Measurements from ENCODE around the gene DENND5A.
"Not testable (repeated sequence)": the region's sequence is repeated elsewhere in the genome, so short reads cannot be mapped to it uniquely, and the experiment has no call there.

The DENND5A gene

GRCh38 chr11:9137293-9138132 lies 127.6 kb downstream of the DENND5A start:
- DNase-seq: peak; percentile 49 to 62

GRCh38 chr11:9136741-9137140 lies 128.4 kb downstream of the DENND5A start:
- DNase-seq: no peak

GRCh38 chr11:9133956-9134355 lies 131.2 kb downstream of the DENND5A start:
- DNase-seq: no peak

GRCh38 chr11:9132203-9132878 lies 132.8 kb downstream of the DENND5A start:
- no peak for DNase-seq

- DNase-seq: no peak
Observed at GRCh38 chr11:9130297-9130696, 134.9 kb downstream of the DENND5A start.

GRCh38 chr11:9126636-9127035 lies 138.5 kb downstream of the DENND5A start:
- DNase-seq: no peak

- no peak for DNase-seq
Observed at GRCh38 chr11:9125185-9125886, 139.8 kb downstream of the DENND5A start.

GRCh38 chr11:9123595-9124304 lies 141.4 kb downstream of the DENND5A start:
- DNase-seq: no peak

GRCh38 chr11:9121469-9121796 lies 143.7 kb downstream of the DENND5A start:
- DNase-seq: no peak

GRCh38 chr11:9120664-9121468 lies 144.3 kb downstream of the DENND5A start:
- DNase-seq: no peak

- DNase-seq: no peak
Observed at GRCh38 chr11:9118277-9118676, 146.9 kb downstream of the DENND5A start.

GRCh38 chr11:9112075-9112474 lies 153.1 kb downstream of the DENND5A start:
- DNase-seq: no peak

GRCh38 chr11:9109858-9110731 lies 155.1 kb downstream of the DENND5A start:
- no peak for DNase-seq

- no peak for DNase-seq
Observed at GRCh38 chr11:9104580-9104979, 160.6 kb downstream of the DENND5A start.

GRCh38 chr11:9103542-9104276 lies 161.4 kb downstream of the DENND5A start:
- DNase-seq: no peak

- no peak for DNase-seq
Observed at GRCh38 chr11:9099617-9100016, 165.5 kb downstream of the DENND5A start.

GRCh38 chr11:9098455-9098854 lies 166.7 kb downstream of the DENND5A start:
- not testable (repeated sequence) for DNase-seq

GRCh38 chr11:9097186-9097943 lies 167.8 kb downstream of the DENND5A start:
- not testable (repeated sequence) for DNase-seq

GRCh38 chr11:9096427-9096826 lies 168.7 kb downstream of the DENND5A start:
- no peak for DNase-seq

GRCh38 chr11:9095421-9095820 lies 169.7 kb downstream of the DENND5A start:
- no peak for DNase-seq

All from CD4-positive, alpha-beta T cell treated with Interferon alpha-2 for 1 hour (primary cell).